NCI-H2171 (cell line): ENCODE results near the gene RPS13.
"Not testable (repeated sequence)": the region's sequence is repeated elsewhere in the genome, so short reads cannot be mapped to it uniquely, and the experiment has no call there.

ENCODE experiments used
- DNase-seq: peaks from one replicate; lab custom pipeline; 2025; lab: John Stamatoyannopoulos, UW

Gene RPS13

DNA sequence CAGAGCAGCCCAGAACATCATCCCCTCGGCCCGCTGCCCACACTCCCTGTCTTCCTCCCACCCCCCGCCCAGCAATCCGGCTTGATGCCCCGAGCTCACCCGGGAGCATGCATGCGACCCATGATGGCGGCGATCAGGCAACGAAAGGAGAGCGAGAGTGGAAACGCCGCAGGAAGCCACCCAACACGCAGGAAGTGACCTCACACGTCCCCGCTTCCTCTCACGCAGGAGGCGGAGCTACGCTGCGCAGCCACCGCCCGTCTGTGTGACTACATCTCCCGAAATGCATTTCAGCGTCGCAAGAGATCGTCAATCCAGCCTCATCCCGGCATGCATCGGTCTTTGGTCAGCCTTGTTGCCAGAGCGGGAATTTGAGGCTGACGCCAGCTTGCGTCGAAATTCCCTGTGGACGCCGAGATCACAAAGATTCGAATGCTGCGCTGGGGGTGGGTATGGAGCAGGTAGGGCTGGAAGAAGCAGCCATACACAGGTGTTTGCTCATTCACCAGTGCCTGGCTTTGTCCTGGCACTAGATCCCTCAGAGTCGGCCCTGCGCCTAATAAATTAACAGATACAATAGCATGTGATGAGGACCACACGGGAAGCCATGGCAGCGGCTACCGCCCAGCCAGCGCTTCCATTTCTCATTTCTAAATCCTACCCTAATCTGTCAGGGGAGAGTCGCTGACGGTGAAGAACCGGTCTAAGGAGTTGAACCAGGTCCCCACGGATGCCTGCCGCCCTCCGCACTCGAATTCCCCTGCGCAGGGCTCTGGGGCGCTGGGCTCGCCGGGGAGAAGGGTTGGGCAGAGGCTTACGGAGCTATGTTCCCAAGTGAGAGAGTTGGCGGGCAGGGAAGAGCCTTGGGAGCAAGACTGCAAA is at the start of gene RPS13:
TSS of gene RPS13 (minus strand) at position 148 of the 882 bp plus-strand sequence. CDS start at position 122, 26 bp downstream.
- DNase-seq, result peak; percentile 90

GRCh38 chr11:17121981-17122380 is 44.5 kb upstream of the RPS13 start:
- no peak for DNase-seq

DNA sequence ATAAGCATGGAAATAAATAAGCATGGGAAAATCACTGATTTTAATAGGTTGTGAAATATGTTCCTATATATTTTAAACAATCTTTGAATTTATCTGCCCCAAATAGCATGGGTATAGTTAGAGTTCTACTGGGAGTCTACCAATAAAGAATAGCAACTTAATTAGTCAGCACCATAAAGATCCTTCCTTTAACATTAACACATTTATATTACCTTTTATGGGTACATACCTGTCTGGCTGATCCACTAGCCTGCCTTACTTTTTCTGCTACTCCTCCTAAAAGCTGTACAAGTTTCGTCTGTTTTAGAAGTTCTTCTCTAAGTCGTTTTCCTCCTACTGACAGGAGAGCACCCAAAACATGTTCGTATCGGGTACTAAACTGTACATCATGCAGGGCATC is 39.8 kb upstream of the RPS13 start:
- no peak for DNase-seq

DNA sequence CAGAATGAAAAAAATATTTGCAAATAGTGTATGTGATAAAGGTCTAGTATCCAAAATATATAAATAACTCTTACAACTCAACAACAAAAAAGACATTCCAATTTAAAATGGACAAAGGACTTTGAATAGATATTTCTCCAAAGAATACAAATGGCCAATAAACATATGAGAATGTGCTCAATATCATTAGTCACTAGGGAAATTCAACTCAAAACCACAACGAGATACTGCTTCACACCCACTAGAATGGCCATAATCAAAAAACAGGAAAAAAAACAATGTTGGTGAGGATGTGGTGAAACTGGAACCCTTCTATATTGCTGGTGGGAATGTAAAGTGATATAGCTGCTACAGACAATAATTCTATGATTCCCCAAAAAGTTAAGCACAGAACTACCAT is 38.6 kb upstream of the RPS13 start:
- DNase-seq, result no peak

DNA sequence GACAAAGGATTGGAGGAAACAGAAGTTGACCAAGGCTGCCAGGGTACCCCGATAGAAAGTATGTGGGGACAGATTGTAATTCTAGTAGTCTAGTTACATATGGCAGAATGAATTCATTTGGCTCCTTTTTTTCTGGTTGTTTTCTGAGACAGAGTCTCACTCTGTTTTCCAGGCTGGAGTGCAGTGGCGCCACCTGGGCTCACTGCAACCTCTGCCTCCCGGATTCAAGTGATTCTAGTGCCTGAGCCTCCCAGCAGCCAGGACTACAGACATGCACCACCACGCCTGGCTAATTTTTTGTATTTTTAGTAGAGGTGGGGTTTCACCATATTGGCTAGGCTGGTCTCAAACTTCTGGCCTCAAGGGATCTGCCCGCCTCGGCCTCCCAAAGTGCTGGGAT is 30.3 kb upstream of the RPS13 start:
- not testable (repeated sequence) for DNase-seq

DNA sequence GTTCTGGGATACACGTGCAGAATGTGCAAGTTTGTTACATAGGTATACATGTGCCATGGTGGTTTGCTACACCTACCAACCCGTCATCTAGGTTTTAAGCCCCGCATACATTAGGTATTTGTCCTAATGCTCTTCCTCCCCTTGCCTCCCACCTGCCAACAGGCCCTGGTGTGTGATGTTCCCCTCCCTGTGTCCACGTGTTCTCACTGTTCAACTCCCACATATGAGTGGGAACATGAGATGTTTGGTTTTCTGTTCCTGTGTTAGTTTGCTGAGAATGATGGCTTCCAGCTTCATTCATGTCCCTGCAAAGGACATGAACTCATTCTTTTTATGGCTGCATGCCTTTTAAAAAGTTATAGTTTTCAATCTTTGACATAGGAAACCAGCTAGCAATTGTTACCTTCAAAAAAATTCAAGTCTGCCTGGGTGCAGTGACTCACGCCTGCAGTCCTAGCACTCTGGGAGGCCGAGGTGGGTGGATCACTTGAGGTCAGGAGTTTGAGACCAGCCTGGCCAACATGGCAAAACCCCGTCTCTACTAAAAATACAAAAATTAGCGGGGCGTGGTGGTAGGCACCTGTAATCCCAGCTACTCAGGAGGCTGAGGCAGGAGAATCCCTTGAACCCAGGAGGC is 28.1 kb upstream of the RPS13 start:
- not testable (repeated sequence) for DNase-seq

DNA sequence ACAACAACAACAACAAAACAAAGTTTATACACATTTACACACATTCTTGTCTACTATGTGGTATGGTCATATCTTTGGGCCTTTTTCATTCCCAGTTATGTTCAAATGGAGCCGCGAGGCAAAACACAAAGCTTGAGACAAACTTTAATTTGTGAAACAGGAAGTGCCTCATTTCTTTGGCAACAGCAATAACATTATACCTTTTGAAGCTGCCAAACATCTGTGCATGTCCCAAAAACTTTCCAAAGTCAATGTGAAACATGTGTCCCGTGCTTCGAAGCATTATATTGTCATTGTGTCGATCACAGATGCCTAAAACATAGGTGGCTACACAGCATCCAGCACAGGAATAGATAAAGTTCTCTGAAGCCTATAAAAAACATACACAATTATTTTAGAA is 25.0 kb upstream of the RPS13 start:
- DNase-seq, result no peak

DNA sequence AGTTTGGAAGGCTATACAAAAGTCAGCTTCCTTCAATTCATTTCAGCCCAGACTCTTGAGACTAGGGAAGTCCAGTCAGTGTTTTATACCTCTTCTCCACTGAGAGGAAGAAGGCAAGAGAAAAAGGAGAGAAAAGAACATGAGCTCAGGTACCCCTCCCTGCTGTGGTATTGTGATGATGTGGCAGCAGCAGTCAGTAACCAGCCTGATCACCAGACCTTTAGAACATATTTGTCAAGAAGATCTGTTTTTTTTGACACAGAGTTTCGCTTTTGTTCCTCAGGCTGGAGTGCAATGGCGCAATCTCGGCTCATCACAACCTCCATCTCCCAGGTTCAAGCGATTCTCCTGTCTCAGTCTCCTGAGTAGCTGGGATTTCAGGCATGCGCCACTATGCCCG is 21.2 kb upstream of the RPS13 start:
- DNase-seq, result no peak

DNA sequence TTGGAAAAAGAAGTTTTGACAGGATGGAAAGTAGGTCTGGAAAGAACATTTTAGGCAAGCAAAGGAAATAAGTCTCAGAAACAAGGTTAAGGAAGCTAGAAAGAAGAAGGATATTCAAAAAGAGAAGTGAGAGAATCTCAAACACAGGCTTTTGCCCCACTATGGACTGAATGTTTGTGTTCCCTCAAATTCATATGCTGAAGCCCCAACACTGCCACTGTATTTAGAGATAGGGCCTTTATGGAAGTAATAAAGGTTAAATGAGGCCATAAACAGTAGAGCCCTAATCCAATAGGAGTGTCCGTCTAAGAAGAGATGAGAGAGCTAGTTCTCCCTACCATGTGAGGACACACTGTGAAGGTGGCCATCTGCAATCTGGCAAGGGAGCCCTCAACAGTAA is 20.6 kb upstream of the RPS13 start:
- no peak for DNase-seq

DNA sequence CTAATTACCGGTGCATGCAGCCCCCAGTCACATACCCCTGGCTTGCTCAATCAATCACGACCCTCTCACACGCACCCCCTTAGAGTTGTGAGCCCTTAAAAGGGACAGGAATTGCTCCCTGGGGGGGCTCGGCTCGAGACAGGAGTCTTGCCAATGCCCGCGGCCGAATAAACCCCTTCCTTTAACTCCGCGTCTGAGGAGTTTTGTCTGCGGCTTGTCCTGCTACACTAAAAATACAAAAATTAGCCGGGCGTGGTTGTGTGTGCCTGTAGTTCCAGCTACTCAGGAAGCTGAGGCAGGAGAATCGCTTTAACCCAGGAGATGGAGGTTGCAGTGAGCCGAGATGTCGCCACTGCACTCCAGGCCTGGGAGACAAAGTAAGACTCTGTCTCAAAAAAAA is 8.5 kb upstream of the RPS13 start:
- DNase-seq, result not testable (repeated sequence)

DNA sequence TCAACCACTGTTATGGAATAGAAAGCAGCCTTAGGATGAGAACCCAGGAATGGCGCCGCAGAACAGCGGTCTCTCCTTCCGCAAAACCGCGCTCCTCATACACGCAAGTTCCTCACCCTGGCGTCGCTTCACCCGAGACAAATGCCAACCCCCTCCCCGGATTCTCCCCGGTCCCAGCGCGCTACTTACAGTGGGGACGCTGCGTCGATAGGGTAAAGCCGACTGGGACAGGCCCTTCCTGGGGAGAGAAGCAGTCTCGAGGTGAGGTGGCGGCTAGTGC is 287 bp downstream of the RPS13 start:
- no peak for DNase-seq

GRCh38 chr11:17076517-17077239 is 789 bp downstream of the RPS13 start:
- DNase-seq, result no peak

- DNase-seq, result no peak
These were observed 2.0 kb downstream of the RPS13 start for GRCh38 chr11:17075506-17075905.

DNA sequence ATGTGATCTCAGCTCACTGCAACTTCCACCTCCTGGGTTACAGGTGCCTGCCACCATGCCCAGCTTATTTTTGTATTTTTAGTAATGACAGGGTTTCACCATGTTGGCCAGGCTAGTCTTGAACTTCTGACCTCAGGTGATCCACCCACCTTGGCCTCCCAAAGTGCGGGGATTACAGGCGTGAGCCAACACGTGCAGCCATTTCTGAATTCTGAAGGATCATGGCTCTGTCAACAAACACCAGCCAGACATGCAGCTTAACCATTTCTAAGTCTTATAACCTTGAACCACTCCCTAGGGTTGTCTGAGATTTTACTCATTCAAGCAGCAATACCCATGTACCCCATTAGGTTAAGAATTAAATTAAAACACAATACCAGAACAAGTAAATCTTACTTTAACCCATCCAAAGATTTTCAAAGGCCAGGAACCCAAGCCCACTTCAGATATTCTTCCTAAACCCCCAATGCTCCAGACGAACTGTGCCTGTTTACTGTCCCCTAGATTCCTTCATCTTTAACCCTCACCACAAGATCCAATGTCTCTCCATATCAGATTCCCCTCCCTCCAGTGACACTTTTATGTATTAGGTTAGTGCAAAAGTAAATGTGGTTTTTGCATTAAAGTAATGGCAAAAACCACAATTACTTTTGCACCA is 4.0 kb downstream of the RPS13 start:
- DNase-seq, result no peak

- no peak for DNase-seq
These were observed 10.1 kb downstream of the RPS13 start for GRCh38 chr11:17067417-17067816.

- DNase-seq, result no peak
These were observed 10.8 kb downstream of the RPS13 start for GRCh38 chr11:17066691-17067090.

- DNase-seq, result peak; percentile 7
These were observed 14.1 kb downstream of the RPS13 start for GRCh38 chr11:17063171-17064002.

GRCh38 chr11:17051146-17051545 is 26.3 kb downstream of the RPS13 start:
- DNase-seq, result not testable (repeated sequence)

- not testable (repeated sequence) for DNase-seq
These were observed 29.0 kb downstream of the RPS13 start for GRCh38 chr11:17048491-17048890.

GRCh38 chr11:17046690-17047089 is 30.8 kb downstream of the RPS13 start:
- no peak for DNase-seq
